Activated gamma-delta T cell (primary cell): ENCODE measurements around the gene PAX9.

Source experiments
- DNase-seq: peaks from one replicate; lab custom pipeline; 2025; lab: John Stamatoyannopoulos, UW
- total RNA-seq, 2 donors: gene quantifications; one replicate each; lab custom pipeline; 2026; lab: John Stamatoyannopoulos, UW

The PAX9 gene
- 0 reads per million in 2 donors for total RNA-seq

- no peak for DNase-seq
These were observed at the start of gene PAX9 for GRCh38 chr14:36661506-36662257. PAX9 (plus strand) TSS chr14:36661860; CDS start chr14:36662090, 230 bp downstream.

GRCh38 chr14:36617824-36618223, 43.8 kb upstream of the PAX9 start:
- DNase-seq: no peak

GRCh38 chr14:36618641-36619040, 43.0 kb upstream of the PAX9 start:
- DNase-seq: no peak

- DNase-seq: no peak
These were observed 42.5 kb upstream of the PAX9 start for GRCh38 chr14:36619131-36619530.

- no peak for DNase-seq
These were observed 41.8 kb upstream of the PAX9 start for GRCh38 chr14:36619853-36620252.

GRCh38 chr14:36625014-36625413, 36.6 kb upstream of the PAX9 start:
- DNase-seq: no peak

- DNase-seq: no peak
These were observed 36.2 kb upstream of the PAX9 start for GRCh38 chr14:36625436-36625835.

- no peak for DNase-seq
These were observed 35.5 kb upstream of the PAX9 start for GRCh38 chr14:36626151-36626550.

GRCh38 chr14:36627981-36628380, 33.7 kb upstream of the PAX9 start:
- no peak for DNase-seq

GRCh38 chr14:36633580-36633979, 28.1 kb upstream of the PAX9 start:
- DNase-seq: no peak

GRCh38 chr14:36646664-36647416, 14.8 kb upstream of the PAX9 start:
- no peak for DNase-seq

- DNase-seq: no peak
These were observed 14.2 kb upstream of the PAX9 start for GRCh38 chr14:36647417-36647823.

GRCh38 chr14:36647824-36648753, 13.6 kb upstream of the PAX9 start:
- DNase-seq: no peak

GRCh38 chr14:36649872-36650650, 11.6 kb upstream of the PAX9 start:
- no peak for DNase-seq

GRCh38 chr14:36652542-36653201, 9.0 kb upstream of the PAX9 start:
- no peak for DNase-seq

- DNase-seq: no peak
These were observed 8.2 kb upstream of the PAX9 start for GRCh38 chr14:36653413-36653812.

- no peak for DNase-seq
These were observed 7.5 kb upstream of the PAX9 start for GRCh38 chr14:36653962-36654793.

- no peak for DNase-seq
These were observed 6.8 kb upstream of the PAX9 start for GRCh38 chr14:36654794-36655381.

GRCh38 chr14:36655571-36655962, 6.1 kb upstream of the PAX9 start:
- no peak for DNase-seq
